ENCODE measurements around the gene VCPKMT.

DNA sequence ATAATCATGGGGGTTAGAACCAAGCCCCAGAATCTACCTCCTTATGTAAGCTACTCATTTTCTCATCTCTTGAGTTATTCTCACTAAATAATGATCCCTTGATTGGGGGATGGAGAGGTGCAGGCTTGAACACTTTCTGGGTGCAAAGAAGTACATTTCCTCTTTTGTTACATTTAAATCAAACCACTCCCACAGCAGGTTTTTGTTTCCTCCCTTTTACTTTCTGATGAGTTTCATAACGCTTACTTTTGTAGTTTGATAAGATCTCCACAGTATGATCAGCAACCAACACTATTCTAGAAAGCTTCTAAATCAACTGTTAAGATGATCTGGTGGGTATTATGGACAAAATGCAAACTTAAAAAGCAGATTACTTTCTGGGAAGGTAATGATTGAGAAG lies 20.5 kb downstream of the VCPKMT start:
- TF ChIP-seq NFIC (IDR thresholded peaks at IDR 0.05) (no peak), EP300 (IDR thresholded peaks at IDR 0.05; ENCODE audit: borderline replicate concordance) (no peak), TEAD4 (IDR thresholded peaks at IDR 0.05) (no peak), YY1 (IDR thresholded peaks at IDR 0.05; ENCODE audit: low read depth) (no peak), TAF1 (IDR thresholded peaks at IDR 0.05; ENCODE audit: low read depth) (no peak)
